Osteoblast (primary cell): ENCODE results near the gene MED6. TPM values are rescaled to one million over a fixed set of nuclear protein-coding genes. Genes with fewer than 3 reads are reported as not detected.

Source experiments
- DNase-seq: peaks from one replicate; pipeline ENCODE4 v3.0.0; 2011; ENCODE audit warnings: low spot score, mixed read lengths; ENCODE audit not compliant: insufficient read length; ENCODE audit errors: missing footprints
- H2AFZ ChIP-seq: 2 replicates; pipeline ENCODE4 v1.6.0; 2011; ENCODE audit warnings: mild to moderate bottlenecking, low read length
- H3K27ac ChIP-seq: 2 replicates; pipeline ENCODE4 v1.5.1; 2011; ENCODE audit warnings: mild to moderate bottlenecking, low read depth, low read length, moderate library complexity
- H3K27me3 ChIP-seq: 2 replicates; pipeline ENCODE4 v1.6.0; 2012; ENCODE audit warnings: mild to moderate bottlenecking, control low read depth, inconsistent platforms, low read length, moderate library complexity; ENCODE audit not compliant: insufficient read depth
- H3K36me3 ChIP-seq: 2 replicates; pipeline ENCODE4 v1.5.1; 2011; ENCODE audit warnings: mild to moderate bottlenecking, low read length, control low read depth, moderate library complexity; ENCODE audit not compliant: insufficient read depth
- H3K4me1 ChIP-seq: 2 replicates; pipeline ENCODE4 v1.5.1; 2011; ENCODE audit warnings: mild to moderate bottlenecking, low read length, control low read depth, moderate library complexity; ENCODE audit not compliant: insufficient read depth
- H3K4me2 ChIP-seq: 2 replicates; pipeline ENCODE4 v1.6.0; 2011; ENCODE audit warnings: mild to moderate bottlenecking, low read length; ENCODE audit not compliant: insufficient read depth
- H3K4me3 ChIP-seq: fragments of 200-600 bp; sonication (generic); 3 replicates; pipeline ENCODE4 v1.5.1; 2012; ENCODE audit warnings: mild to moderate bottlenecking, low read length, inconsistent platforms; ENCODE audit not compliant: insufficient read depth
- H3K79me2 ChIP-seq: 2 replicates; pipeline ENCODE4 v1.6.0; 2012; ENCODE audit warnings: mild to moderate bottlenecking, low read length, control low read depth, inconsistent platforms; ENCODE audit not compliant: insufficient read depth
- H3K9me3 ChIP-seq: 2 replicates; pipeline ENCODE4 v1.5.1; 2011; ENCODE audit warnings: low read depth, low read length, control low read depth
- H4K20me1 ChIP-seq: 2 replicates; pipeline ENCODE4 v1.6.0; 2012; ENCODE audit warnings: mild to moderate bottlenecking, low read length, control low read depth; ENCODE audit not compliant: insufficient read depth
- total RNA-seq: library from RNA; depleted of rRNA; stranded (reverse); fragments of >200 nt; gene quantifications from 2 replicates; pipeline ENCODE4 v1.2.3, GENCODE V29; 2012
- TF ChIP-seq, protein P1 (sequence below): IDR thresholded peaks from 2 replicates; pipeline ENCODE4 v1.5.1; 2011; ENCODE audit warnings: mild to moderate bottlenecking, low read depth, low read length, moderate library complexity; ENCODE audit errors: extremely low read depth

MED6 gene, protein sequence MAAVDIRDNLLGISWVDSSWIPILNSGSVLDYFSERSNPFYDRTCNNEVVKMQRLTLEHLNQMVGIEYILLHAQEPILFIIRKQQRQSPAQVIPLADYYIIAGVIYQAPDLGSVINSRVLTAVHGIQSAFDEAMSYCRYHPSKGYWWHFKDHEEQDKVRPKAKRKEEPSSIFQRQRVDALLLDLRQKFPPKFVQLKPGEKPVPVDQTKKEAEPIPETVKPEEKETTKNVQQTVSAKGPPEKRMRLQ
- 32.2 and 40.1 TPM in 2 replicates for total RNA-seq

DNA sequence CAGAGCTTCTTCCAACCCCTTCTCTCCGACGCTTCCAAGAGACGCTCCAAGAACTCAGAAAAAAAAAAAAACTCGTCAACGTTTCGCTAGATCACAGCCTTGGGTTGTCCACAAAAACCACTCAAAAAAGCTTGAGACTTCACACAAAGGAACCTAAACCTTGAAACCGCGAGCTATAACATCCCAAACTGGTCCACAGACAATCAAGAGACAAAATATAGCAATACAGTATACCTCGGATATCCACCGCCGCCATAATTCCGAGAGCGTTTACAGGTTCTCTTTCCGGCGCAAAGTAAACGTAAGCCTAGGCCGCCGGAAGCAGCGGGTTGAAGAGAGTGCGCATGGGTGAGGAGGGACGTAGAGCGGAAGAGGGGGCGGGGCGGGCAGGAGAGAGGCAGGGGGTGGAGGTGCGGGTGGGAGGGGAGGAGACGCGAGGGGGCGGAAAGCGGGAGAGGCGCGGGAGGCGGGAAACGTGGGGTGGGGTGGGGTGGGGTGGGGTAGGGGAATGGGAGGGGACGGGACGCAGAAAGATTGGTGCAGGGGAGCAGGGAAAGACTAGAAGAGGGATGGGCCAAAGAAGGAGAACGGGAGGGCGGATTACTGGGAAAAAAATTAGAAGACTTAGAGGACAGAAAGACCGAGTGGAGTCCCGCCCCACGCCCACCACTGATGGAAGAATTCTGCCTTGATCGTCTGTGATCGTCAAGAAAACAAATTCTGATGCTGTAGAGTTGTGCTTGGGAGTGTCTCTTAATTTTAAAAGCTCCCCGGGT is at the start of gene MED6:
Gene MED6, minus strand, starts transcription at position 274 of the 776 bp plus-strand sequence. Its CDS starts 18 bp downstream, at position 256.
- TF ChIP-seq, protein P1, sequence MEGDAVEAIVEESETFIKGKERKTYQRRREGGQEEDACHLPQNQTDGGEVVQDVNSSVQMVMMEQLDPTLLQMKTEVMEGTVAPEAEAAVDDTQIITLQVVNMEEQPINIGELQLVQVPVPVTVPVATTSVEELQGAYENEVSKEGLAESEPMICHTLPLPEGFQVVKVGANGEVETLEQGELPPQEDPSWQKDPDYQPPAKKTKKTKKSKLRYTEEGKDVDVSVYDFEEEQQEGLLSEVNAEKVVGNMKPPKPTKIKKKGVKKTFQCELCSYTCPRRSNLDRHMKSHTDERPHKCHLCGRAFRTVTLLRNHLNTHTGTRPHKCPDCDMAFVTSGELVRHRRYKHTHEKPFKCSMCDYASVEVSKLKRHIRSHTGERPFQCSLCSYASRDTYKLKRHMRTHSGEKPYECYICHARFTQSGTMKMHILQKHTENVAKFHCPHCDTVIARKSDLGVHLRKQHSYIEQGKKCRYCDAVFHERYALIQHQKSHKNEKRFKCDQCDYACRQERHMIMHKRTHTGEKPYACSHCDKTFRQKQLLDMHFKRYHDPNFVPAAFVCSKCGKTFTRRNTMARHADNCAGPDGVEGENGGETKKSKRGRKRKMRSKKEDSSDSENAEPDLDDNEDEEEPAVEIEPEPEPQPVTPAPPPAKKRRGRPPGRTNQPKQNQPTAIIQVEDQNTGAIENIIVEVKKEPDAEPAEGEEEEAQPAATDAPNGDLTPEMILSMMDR = no peak
- peak within 1 kb of the TSS; percentile 93 for H2AFZ ChIP-seq

DNA sequence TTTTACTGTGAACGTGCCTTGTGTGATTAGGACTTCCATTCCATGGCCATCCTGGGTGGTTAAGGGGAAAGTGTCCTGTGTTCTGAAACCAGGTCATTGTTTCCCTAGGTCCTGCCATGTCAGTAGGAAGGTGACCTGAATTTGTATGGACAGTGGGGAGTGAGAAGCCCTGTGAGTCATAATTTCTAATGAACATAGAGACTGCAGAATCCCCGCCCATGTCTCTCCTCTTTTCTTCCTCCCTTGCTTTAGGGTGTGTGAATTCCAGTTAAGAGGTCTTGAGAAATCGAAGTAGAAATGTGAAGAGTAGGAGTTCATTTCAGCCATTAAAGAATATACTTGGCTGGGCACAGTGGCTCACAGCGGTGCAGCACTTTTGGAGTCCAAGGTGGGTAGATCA is 49.3 kb upstream of the MED6 start:
- H3K27me3 ChIP-seq = peaks cover 18% of the 10 kb centered on the region
- H4K20me1 ChIP-seq = no peaks in the 10 kb centered on the region
- H3K4me3 ChIP-seq = no peak overlapping the region
- no peak overlapping the region for H2AFZ ChIP-seq
- TF ChIP-seq, protein P1 = no peak
- DNase-seq = no peak
- H3K9me3 ChIP-seq = no peaks in the 10 kb centered on the region
- no peaks in the 10 kb centered on the region for H3K36me3 ChIP-seq
- no peaks in the 10 kb centered on the region for H3K4me1 ChIP-seq
- H3K79me2 ChIP-seq = no peaks in the 10 kb centered on the region
- H3K4me2 ChIP-seq = no peak overlapping the region
- no peak overlapping the region for H3K27ac ChIP-seq

More for the DNA sequence above, at the start of gene MED6:
- no peaks in the 10 kb centered on the region for H3K9me3 ChIP-seq
- peaks cover 2% of the 10 kb centered on the region for H3K27me3 ChIP-seq
- H3K4me3 ChIP-seq = peak within 1 kb of the TSS; percentile 75
- peaks cover 16% of the 10 kb centered on the region for H3K4me1 ChIP-seq
- DNase-seq = peak; percentile 92
- H3K36me3 ChIP-seq = peaks cover 4% of the 10 kb centered on the region
- H3K79me2 ChIP-seq = peaks cover 42% of the 10 kb centered on the region
- peak within 1 kb of the TSS; percentile 81 for H3K27ac ChIP-seq
- H3K4me2 ChIP-seq = peak within 1 kb of the TSS; percentile 89
- H4K20me1 ChIP-seq = no peaks in the 10 kb centered on the region

DNA sequence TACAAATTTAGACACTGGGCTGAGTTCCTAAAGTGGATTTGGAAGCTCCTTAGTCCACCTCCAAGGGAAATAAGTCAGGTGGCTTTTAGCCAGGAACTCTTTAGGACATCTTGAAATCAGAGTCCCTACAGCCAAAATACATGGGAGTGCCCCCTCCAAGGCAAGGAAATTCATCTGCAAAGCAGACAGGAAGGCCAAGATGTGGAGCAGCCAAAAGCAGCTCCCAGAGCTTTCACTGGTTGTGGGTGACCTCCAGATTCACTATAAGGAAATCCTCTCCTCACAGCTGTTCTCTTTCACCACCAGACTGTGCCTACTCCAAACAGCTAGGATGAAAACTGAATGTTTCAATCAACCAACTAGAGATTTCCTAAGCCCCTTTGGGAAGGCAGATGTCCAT is 47.9 kb upstream of the MED6 start:
- peaks cover 26% of the 10 kb centered on the region for H3K27me3 ChIP-seq
- H3K27ac ChIP-seq = no peak overlapping the region
- TF ChIP-seq, protein P1 = no peak
- H3K36me3 ChIP-seq = no peaks in the 10 kb centered on the region
- H3K4me2 ChIP-seq = no peak overlapping the region
- no peaks in the 10 kb centered on the region for H3K4me1 ChIP-seq
- H3K79me2 ChIP-seq = no peaks in the 10 kb centered on the region
- no peak for DNase-seq
- no peak overlapping the region for H3K4me3 ChIP-seq
- no peaks in the 10 kb centered on the region for H3K9me3 ChIP-seq
- no peaks in the 10 kb centered on the region for H4K20me1 ChIP-seq
- H2AFZ ChIP-seq = no peak overlapping the region

DNA sequence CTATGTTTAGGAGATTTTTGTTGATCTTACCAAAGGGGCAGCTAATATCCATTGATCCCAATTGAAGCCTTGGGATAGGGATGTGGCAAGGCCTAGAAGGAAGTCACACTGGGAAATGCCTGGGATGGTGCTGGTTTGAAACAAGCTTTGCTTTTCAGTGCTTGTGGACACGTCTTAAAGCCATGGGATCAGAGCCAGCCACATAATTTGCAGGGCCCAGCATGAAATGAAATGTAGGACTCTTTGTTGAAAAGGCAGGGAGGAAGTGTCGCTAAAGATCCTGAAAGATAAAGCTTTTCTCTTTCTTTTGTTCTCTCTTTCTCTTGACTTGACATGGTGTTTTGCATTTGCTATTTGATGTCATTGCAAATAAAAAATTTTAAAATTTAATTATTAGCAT is 46.2 kb upstream of the MED6 start:
- no peak for DNase-seq
- Histone ChIP-seq H3K4me1 (peaks cover 3% of the 10 kb centered on the region), H2AFZ (no peak overlapping the region), H3K9me3 (no peaks in the 10 kb centered on the region), H4K20me1 (no peaks in the 10 kb centered on the region), H3K27me3 (peaks cover 39% of the 10 kb centered on the region), H3K27ac (no peak overlapping the region), H3K79me2 (no peaks in the 10 kb centered on the region), H3K4me3 (no peak overlapping the region), H3K4me2 (no peak overlapping the region), H3K36me3 (no peaks in the 10 kb centered on the region)
- TF ChIP-seq, protein P1 = no peak
